Common myeloid progenitor, CD34-positive (primary cell): ENCODE results near the gene UBASH3B.

Experiments
- CTCF ChIA-PET: fragments of 350-600 bp; sonication (Branson Sonifier 250); formaldehyde crosslinking; loops from one replicate; lab custom pipeline; 2021; ENCODE audit warnings: antibody characterized with exemption; lab: Charles Lee
- POLR2A ChIA-PET: fragments of 350-600 bp; sonication (Branson Sonifier 250); formaldehyde crosslinking; loops from one replicate; lab custom pipeline; 2021; ENCODE audit warnings: antibody characterized with exemption; lab: Charles Lee
- DNase-seq, 3 donors: peaks; one replicate each; pipeline versions ENCODE4 v3.0.0 to v3.0.0-alpha.2; 2013
- H3K27ac ChIP-seq, 2 experiments: 1 replicate in 1 of 2; 2 replicates in 1 of 2; pipeline ENCODE4 v1.7.0; 2013; ENCODE audit warnings: inconsistent platforms in 2 of 2, low read length in 2 of 2, mild to moderate bottlenecking in 2 of 2, low read depth in 1 of 2, moderate library complexity in 1 of 2; ENCODE audit not compliant: severe bottlenecking in 2 of 2, insufficient read depth in 1 of 2, poor library complexity in 1 of 2
- H3K27me3 ChIP-seq, 5 experiments: replicated peaks in 2 of 5; 1 replicate in 3 of 5; 2 replicates in 2 of 5; pipeline versions ENCODE4 v1.6.1 to v1.7.0; 2013; ENCODE audit warnings: low read length in 4 of 5, mild to moderate bottlenecking in 2 of 5, moderate library complexity in 2 of 5, inconsistent platforms in 1 of 5; ENCODE audit not compliant: insufficient read depth in 5 of 5, control insufficient read depth in 4 of 5
- H3K36me3 ChIP-seq, 4 experiments: 1 replicate in 2 of 4; 2 replicates in 2 of 4; pipeline versions ENCODE4 v1.6.1 to v1.7.0; 2013; ENCODE audit warnings: low read length in 3 of 4, control low read depth in 1 of 4, mild to moderate bottlenecking in 1 of 4; ENCODE audit not compliant: control insufficient read depth in 4 of 4, insufficient read depth in 4 of 4
- H3K4me1 ChIP-seq, 4 experiments: 1 replicate in 3 of 4; 2 replicates in 1 of 4; pipeline versions ENCODE4 v1.6.1 to v1.7.1; 2013; ENCODE audit warnings: low read length in 3 of 4, mild to moderate bottlenecking in 3 of 4, control low read depth in 1 of 4, inconsistent platforms in 1 of 4, moderate library complexity in 1 of 4; ENCODE audit not compliant: control insufficient read depth in 4 of 4, insufficient read depth in 4 of 4; ENCODE audit errors: control extremely low read depth in 1 of 4
- H3K4me3 ChIP-seq, 7 experiments: 1 replicate in 4 of 7; 2 replicates in 3 of 7; pipeline versions ENCODE4 v1.5.1 to v1.7.0; 2013; ENCODE audit warnings: mild to moderate bottlenecking in 7 of 7, low read length in 6 of 7, moderate library complexity in 6 of 7, inconsistent platforms in 2 of 7, low read depth in 2 of 7, control low read depth in 1 of 7; ENCODE audit not compliant: insufficient read depth in 4 of 7, control insufficient read depth in 1 of 7; ENCODE audit errors: extremely low read depth in 1 of 7
- H3K9me3 ChIP-seq, 5 experiments: 1 replicate in 4 of 5; 2 replicates in 1 of 5; pipeline versions ENCODE4 v1.6.1 to v1.7.1; 2013; ENCODE audit warnings: low read length in 4 of 5, mild to moderate bottlenecking in 2 of 5, inconsistent platforms in 1 of 5, low read depth in 1 of 5, moderate library complexity in 1 of 5; ENCODE audit not compliant: control insufficient read depth in 4 of 5, insufficient read depth in 2 of 5; ENCODE audit errors: control extremely low read depth in 1 of 5
- WGBS: methylation state at CpG from one replicate; pipeline ENCODE4 v1.1.5; 2013; ENCODE audit not compliant: insufficient coverage; 5-methylcytosine and 5-hydroxymethylcytosine counted together

Gene UBASH3B

DNA sequence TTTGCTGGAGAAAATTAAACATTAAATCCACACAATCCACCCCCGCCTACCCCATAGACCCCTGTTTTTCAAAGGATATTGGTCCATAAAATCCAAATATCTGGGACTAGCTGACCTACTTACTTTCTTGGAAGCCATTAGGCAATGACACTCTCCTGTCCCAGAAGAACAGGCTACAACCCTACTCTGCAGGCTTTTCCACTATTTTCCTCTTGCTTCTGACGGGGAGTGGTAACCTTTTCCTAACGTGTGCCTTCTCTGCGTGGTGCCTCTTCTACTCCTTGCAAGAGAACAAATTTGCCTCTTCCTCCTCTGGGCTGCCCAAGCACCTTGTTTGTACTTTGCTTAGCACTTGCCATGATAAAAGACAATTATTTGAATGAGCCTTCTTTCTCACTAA is 51.6 kb downstream of the UBASH3B start:
- Histone ChIP-seq H3K36me3 (peaks cover 0 to 6% (median 0%) of the 10 kb centered on the region in 4 experiments), H3K4me3 (no peak overlapping the region), H3K27me3 (no peaks in the 10 kb centered on the region), H3K4me1 (peaks cover 0 to 46% (median 18%) of the 10 kb centered on the region in 4 experiments), H3K9me3 (no peaks in the 10 kb centered on the region), H3K27ac (no peak overlapping the region)
- ChIA-PET POLR2A (no interaction called here), CTCF (interaction anchor here (0.6 to 1.9 kb wide), 5 partner anchors 13 to 137 kb away, joined by 3 to 5 read pairs (median 3); no protein-coding TSS in a partner anchor)
- no peak for DNase-seq
- 97% methylated on average over 4 of the region's 4 CpGs for WGBS

DNA sequence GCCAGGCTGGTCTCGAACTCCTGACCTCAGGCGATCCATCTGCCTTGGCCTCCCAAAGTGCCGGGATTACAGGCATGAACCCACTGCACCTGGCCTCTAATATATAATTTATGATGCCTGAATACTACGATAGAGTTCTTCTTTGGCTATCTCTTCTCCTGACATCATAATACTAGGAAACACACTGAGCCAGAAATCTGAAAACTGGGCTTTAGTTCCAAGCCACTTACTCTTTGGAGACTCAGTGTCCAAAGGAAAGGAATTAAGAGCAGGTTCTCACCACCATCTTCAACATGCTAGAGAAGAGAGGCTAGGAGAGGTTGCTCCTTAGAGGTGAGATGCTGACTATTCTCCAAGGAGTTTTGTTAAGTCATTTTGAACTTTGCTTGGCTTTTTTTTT is 52.4 kb downstream of the UBASH3B start:
- CTCF ChIA-PET = interaction anchor here (0.6 to 1.8 kb wide), 4 partner anchors 14 to 136 kb away, joined by 3 to 5 read pairs (median 3); no protein-coding TSS in a partner anchor
- H3K4me3 ChIP-seq = no peak overlapping the region
- no peaks in the 10 kb centered on the region for H3K9me3 ChIP-seq
- DNase-seq = no peak
- H3K27ac ChIP-seq = no peak overlapping the region
- peaks cover 4 to 52% (median 23%) of the 10 kb centered on the region in 4 experiments for H3K4me1 ChIP-seq
- POLR2A ChIA-PET = no interaction called here
- WGBS = no CpG with 5 or more reads among the region's 4 CpGs
- no peaks in the 10 kb centered on the region for H3K27me3 ChIP-seq
- peaks cover 0 to 11% (median 0%) of the 10 kb centered on the region in 4 experiments for H3K36me3 ChIP-seq

DNA sequence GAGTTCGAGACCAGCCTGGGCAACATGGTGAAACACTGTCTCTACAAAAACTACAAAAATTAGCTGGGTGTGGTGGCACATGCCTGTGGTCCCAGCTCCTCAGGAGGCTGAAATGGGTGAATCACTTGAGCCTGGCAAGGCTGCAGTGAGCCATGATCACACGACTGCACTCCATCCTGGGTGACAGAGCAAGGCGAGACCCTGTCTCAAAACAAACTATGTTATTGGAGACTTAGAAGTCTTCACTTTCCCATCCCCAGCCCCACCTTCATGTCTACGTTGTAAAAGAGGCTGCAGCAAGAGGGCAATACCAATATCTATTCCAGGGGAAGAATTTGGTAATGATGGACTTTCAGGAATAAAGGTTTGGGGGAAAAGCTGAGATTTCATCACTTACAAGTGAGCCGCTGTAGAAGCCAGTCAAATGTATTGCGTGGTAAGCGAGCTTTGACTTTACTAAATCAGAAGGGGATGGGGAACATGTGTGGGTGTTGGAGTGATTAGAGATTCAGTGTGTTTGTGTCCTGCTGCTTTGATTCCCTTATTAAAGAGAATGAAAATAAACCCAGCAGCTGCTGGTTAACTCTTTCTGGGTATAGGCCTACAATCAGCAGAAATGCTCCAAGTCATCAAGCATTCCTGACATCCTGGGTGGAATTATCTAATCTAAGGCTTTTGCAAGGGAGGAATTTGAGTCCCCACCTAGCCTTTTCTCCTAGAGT is 53.7 kb downstream of the UBASH3B start:
- no peak for DNase-seq
- Histone ChIP-seq H3K4me1 (peaks cover 6 to 64% (median 30%) of the 10 kb centered on the region in 4 experiments), H3K9me3 (no peaks in the 10 kb centered on the region), H3K27me3 (no peaks in the 10 kb centered on the region), H3K36me3 (peaks cover 0 to 13% (median 0%) of the 10 kb centered on the region in 4 experiments), H3K4me3 (no peak overlapping the region), H3K27ac (no peak overlapping the region)
- POLR2A ChIA-PET = no interaction called here
- WGBS = 97% methylated on average over 5 of the region's 7 CpGs
- CTCF ChIA-PET = interaction anchor here (0.9 to 9.0 kb wide), 6 partner anchors 10 to 47 kb away, joined by 3 to 114 read pairs (median 3); no protein-coding TSS in a partner anchor

DNA sequence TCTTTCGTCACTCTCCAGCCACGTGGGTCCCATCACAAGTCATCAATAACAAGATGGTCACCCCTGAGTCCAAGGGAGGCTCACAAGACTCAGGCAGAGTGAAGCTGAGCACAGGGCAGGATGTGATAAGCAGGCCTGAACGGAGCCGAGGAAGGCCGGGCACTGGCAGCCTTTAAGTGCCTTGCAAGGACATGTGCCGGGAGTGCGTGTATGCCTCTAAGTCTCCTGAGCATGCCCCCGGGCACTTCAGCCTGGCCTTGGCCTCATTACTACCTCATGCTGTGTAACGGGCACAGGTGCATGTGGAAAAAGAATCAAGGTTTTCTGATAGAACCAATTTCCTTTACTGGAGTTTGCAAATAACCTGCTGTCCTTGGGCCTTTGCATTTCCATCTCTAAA is 55.8 kb downstream of the UBASH3B start:
- 86% methylated on average over 9 of the region's 9 CpGs for WGBS
- Histone ChIP-seq H3K27ac (no peak overlapping the region), H3K36me3 (peaks cover 0 to 11% (median 0%) of the 10 kb centered on the region in 4 experiments), H3K9me3 (no peaks in the 10 kb centered on the region), H3K27me3 (no peaks in the 10 kb centered on the region), H3K4me1 (peaks cover 20 to 74% (median 41%) of the 10 kb centered on the region in 4 experiments), H3K4me3 (no peak overlapping the region)
- ChIA-PET CTCF (interaction anchor here (0.9 to 9.0 kb wide), 13 partner anchors 14 to 99 kb away, joined by 3 to 114 read pairs (median 9); partner anchors contain the start of gene UBASH3B), POLR2A (interaction anchor here (0.7 to 1.3 kb wide), 4 partner anchors 10 to 55 kb away, joined by 3 to 5 read pairs (median 3); no protein-coding TSS in a partner anchor)
- DNase-seq = no peak

DNA sequence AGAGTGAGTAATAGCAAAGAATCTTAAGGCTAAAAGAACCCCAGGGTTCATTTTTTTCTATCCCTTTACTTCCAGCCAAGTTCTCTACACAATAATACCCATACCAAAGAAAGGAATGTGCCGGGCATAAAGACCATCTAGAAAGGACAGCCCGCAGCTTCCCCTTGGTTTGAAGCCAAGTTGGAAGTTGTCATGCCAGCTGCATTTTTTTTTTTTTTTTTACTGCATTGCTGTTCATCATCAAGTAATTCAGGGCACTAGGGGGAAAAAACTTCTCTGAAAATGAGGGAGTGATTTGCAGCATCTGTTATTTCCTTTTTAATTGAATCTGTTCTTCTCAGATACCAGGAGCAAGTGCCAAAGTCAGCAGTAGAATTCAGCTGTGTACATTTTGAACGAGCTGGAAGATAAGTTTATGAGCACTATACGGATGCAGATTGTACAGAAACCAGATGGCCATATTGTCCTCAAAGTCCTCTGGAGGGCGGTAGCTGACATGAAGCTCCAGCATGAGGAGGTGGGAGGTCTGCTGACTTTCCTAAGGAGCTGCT is 56.4 kb downstream of the UBASH3B start:
- Histone ChIP-seq H3K9me3 (no peaks in the 10 kb centered on the region), H3K4me1 (peaks cover 24 to 78% (median 46%) of the 10 kb centered on the region in 4 experiments), H3K4me3 (peak overlapping the region in 1 of 7 experiments; percentile 19), H3K36me3 (peaks cover 0 to 11% (median 0%) of the 10 kb centered on the region in 4 experiments), H3K27me3 (no peaks in the 10 kb centered on the region), H3K27ac (no peak overlapping the region)
- whole genome bisulfite sequencing = 6% methylated on average over 5 of the region's 5 CpGs
- POLR2A ChIA-PET = interaction anchor here (0.7 to 1.3 kb wide), 5 partner anchors 9 to 55 kb away, joined by 3 to 5 read pairs (median 3); no protein-coding TSS in a partner anchor
- CTCF ChIA-PET = interaction anchor here (0.7 to 9.0 kb wide), 24 partner anchors 15 to 98 kb away, joined by 3 to 114 read pairs (median 5); partner anchors contain the start of gene UBASH3B
- peak; percentile 77 to 95 (median 89) for DNase-seq

DNA sequence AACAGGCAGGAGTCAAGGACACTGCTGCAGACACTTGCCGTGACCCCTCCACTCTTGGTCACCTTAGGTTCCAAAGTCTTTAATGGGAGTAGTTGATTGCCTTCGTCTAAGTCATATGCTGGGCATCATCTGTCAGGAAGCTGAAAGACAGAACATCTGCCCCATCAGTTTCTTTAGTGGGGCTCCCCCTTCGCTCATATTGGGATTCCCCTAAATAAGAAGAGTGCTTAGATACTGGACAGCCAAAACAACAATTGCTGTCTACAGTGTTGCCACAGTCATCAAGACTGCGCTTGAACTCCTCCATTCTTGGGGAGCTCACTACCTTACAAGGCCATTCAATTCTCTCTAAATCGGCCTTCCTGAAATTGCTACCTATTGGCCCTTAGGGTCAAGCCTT is 58.5 kb downstream of the UBASH3B start:
- H3K27ac ChIP-seq = no peak overlapping the region
- peaks cover 31 to 92% (median 65%) of the 10 kb centered on the region in 4 experiments for H3K4me1 ChIP-seq
- 93% methylated on average over 5 of the region's 5 CpGs for WGBS
- no peaks in the 10 kb centered on the region for H3K9me3 ChIP-seq
- ChIA-PET CTCF (interaction anchor here (1.5 to 9.0 kb wide), 7 partner anchors 13 to 78 kb away, joined by 3 to 114 read pairs (median 19); no protein-coding TSS in a partner anchor), POLR2A (no interaction called here)
- no peaks in the 10 kb centered on the region for H3K27me3 ChIP-seq
- H3K4me3 ChIP-seq = no peak overlapping the region
- peaks cover 0 to 11% (median 0%) of the 10 kb centered on the region in 4 experiments for H3K36me3 ChIP-seq
- peak in 2 of 3 donors; percentile 48 to 54 for DNase-seq
